Urothelium cell line (cell line): ENCODE results near the gene SERPINI1.
A peak's percentile ranks its signal among the peaks of the same experiment; 100 is the strongest.

Experiments used
- DNase-seq: peaks from one replicate; pipeline ENCODE4 v3.0.0; 2011; ENCODE audit warnings: low spot score, mixed read lengths
- FAIRE-seq: peaks from 2 replicates; lab custom pipeline; 2011; peaks lifted over from hg19 to GRCh38; lab: Jason Lieb, UNC

The SERPINI1 gene

GRCh38 chr3:167735233-167736138, at the start of gene SERPINI1:
SERPINI1 (plus strand) TSS chr3:167735721; CDS start chr3:167789129, 53,408 bp downstream.
- FAIRE-seq (no peak), DNase-seq (peak; percentile 74)

GRCh38 chr3:167691366-167691765, 44.2 kb upstream of the SERPINI1 start:
- DNase-seq (no peak), FAIRE-seq (no peak)

GRCh38 chr3:167694121-167694520, 41.4 kb upstream of the SERPINI1 start:
- DNase-seq: no peak
- no peak for FAIRE-seq

- FAIRE-seq (no peak), DNase-seq (no peak)
Measured at GRCh38 chr3:167700046-167700445, 35.5 kb upstream of the SERPINI1 start.

- DNase-seq: no peak
- no peak for FAIRE-seq
Measured at GRCh38 chr3:167700926-167701325, 34.6 kb upstream of the SERPINI1 start.

- no peak for FAIRE-seq
- DNase-seq: no peak
Measured at GRCh38 chr3:167705840-167706239, 29.7 kb upstream of the SERPINI1 start.

DNA sequence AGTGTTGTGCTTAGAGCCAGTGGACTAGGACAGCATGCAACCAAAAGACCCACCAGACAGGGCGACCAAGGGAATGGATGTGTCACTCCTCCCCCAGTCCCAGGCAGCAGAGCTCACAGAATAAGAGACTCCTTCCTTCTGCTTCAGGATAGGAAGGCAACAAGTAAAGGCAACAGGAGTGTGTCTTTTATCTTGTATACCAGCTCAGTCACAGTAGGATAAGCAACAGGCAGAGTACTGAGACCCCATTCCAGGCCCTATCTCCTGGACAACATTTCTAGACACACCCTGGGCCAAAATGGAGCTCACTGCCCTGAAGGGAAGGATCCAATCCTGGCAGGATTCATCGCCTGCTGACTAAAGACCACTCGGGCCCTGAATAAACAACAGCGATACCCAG, 25.8 kb upstream of the SERPINI1 start:
- FAIRE-seq (no peak), DNase-seq (no peak)

DNA sequence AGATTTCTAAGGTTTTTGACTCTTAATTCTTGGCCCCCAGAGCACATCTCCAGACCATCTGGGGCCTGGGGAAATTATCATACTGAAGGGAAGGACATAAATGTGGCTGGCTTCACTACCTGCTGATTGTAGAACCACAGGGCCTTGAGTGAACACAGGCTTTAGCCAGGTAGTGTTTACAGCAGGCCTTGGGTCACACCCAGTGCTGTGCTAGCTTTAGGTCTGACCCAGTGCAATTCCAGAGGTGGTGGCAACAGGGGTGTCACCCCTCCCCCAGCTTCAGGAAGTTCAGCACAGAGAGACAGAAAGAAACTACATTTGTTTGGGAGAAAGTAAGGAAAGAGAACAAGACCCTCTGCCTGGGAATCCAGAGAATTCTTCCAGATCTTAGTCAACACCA, 25.0 kb upstream of the SERPINI1 start:
- FAIRE-seq (no peak), DNase-seq (no peak)

DNA sequence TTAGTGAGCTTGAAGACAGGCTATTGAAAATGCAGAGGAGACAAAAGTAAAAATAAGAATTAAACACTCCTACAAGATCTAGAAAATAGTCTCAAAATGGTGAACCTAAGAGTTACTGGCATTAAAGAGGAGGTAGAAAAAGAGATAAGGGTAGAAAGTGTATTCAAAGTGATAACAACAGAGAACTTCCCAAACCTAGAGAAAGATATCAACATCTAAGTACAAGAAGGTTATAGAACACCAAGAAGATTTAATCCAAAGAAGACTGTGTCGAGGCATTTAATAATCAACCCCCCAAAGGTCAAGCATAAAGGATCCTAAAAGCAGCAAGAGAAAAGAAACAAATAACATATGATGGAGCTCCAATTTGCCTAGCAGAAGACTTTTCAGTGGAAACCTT, 24.1 kb upstream of the SERPINI1 start:
- FAIRE-seq: no peak

GRCh38 chr3:167712445-167712844, 23.1 kb upstream of the SERPINI1 start:
- no peak for DNase-seq
- no peak for FAIRE-seq

More for the DNA sequence above, 24.1 kb upstream of the SERPINI1 start:
- no peak for DNase-seq

GRCh38 chr3:167714871-167715270, 20.6 kb upstream of the SERPINI1 start:
- DNase-seq (no peak), FAIRE-seq (no peak)

GRCh38 chr3:167716920-167717319, 18.6 kb upstream of the SERPINI1 start:
- FAIRE-seq: no peak
- DNase-seq: no peak

- DNase-seq (no peak), FAIRE-seq (no peak)
Measured at GRCh38 chr3:167718582-167718981, 16.9 kb upstream of the SERPINI1 start.

DNA sequence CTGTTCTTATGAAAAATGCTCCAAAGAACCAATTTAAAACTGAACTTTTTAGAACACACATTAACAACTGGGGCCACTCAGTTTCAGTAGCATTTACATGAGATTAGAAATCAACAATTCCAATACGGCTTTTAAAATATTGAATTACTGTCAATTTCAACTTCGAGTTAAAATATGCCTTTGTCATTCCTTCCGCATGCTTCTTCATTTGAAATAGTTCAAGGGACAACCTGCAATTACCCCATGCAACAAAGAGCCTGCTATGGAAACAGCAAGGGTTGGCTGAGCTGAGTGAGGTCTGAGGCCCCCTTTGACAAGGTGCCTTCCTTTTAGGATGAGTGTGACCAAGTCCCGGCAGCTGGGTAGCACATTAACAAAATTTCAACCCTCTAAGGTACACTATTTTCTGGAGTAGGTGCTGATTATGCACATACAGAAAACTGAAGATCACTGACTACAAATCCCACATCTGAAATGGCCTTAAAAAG, 12.5 kb upstream of the SERPINI1 start:
- DNase-seq (no peak), FAIRE-seq (no peak)

DNA sequence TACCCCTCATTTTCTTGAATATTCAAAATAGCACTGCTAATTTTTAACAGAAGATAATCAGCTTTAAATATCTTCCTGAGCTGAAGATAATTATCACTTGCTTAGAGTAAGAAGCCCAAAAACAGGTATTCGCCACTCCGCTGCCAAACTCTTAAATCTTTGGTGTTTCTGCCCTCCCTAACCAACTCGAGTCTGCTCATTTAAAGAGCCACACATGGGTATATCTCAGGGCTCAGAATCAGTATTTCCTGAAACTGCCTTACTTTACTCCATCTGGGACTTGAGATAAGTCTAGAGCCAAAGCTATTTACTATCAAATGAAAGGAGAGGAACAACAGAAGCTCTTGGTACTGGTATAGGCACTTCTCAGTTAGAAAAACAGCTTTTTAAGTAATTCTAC, 11.6 kb upstream of the SERPINI1 start:
- DNase-seq (no peak), FAIRE-seq (no peak)

GRCh38 chr3:167728176-167728575, 7.3 kb upstream of the SERPINI1 start:
- DNase-seq (no peak), FAIRE-seq (no peak)

DNA sequence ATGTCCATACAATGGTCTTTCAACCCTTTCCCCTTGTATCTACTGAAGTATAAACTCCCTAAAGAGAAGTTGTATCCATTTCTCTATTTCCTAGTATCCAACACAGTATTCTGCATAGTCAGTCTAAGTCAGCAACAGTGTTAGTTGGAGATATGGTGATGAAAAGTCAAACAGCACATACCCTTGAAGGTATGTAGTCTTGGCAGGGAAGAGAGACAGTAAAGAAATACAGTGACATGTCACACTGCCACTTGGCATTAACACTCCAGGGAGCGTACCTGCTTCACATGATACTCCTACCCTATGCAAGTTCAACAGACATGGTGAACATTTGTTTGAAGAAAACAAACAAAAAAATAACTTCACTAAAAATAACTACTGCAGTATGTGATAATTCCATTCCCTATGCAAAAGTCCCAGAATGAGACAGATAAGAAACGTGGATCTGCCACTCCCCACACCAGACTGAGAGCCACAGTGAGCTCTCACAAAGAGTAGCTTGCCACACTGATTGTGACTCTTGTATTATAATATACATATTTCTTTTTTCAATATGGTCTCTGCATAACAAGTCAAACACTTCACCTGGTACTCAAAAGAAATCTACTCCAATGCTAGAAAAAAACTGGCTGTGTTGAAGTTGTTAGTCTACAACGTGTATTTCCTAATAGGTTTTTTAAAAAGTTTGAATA, 6.7 kb upstream of the SERPINI1 start:
- FAIRE-seq (no peak), DNase-seq (no peak)

DNA sequence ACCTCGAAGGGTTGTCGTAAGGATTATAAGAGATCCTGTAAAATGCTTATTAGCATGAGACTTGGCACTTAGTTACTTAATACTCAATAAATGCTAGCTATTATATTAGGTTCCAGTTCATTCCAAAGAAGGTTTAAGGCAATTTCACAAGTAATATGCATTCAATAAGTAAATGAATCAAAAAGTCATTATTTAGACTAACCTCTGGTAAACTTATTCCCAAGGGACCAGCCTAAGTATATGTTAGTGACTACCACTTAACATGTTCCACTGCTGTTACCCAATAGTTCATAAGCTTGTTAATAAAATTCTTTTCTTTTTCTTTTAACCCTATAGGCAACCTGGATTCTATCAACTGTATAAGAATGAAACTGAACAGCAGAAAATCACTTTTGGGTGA, 5.9 kb upstream of the SERPINI1 start:
- no peak for DNase-seq

DNA sequence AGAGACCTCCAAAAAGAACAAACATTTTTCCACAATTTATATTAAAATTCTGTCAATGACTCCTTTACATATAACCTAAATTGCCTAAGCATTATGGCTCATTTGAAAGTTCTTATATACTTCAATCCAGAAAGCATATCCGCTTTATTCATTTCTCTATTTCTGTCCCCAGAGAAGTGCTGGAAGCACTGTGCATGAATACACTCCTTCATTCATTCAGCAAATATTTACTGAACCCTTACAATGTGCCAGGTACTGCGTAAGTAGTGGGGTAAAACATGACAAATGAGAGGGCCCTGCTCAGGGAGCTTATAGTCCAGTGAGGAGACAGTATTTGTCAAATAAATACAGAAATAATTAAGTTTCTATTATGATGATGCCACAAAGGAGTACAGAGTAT, 4.1 kb upstream of the SERPINI1 start:
- FAIRE-seq (no peak), DNase-seq (no peak)

More for the DNA sequence above, 5.9 kb upstream of the SERPINI1 start:
- no peak for FAIRE-seq

DNA sequence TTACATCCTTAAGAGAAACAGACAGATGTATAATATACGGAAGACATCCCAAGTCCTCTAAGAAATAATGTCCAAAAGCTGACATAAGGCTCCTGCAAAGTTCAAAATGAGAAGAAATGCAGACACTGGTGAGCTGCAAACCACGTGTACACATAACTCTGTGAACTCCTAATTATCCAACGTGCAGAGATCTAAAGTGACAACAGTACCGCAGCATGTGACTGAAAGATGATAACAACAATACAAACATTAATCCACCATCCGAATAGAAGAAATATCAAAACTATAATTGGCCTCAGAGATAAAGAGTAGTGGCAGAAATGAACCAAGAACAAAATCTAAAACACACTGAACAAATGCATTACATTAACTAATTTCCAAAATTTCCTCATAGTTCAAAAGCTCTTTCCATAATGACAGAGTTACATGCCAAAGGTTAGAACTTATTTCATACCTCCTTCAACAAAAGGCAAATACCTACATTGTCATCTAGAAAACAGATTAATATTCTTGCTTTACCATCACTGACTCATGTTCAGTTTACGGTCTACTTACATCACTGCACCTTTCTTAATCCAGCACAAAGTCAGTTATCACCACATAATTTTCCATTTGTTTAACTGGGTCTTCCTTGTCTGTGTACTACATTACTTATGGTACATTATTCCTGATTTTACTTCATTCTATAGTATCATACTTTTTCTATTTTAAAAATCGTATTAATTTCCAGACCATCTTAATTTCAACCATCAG, 3.0 kb upstream of the SERPINI1 start:
- no peak for FAIRE-seq

DNA sequence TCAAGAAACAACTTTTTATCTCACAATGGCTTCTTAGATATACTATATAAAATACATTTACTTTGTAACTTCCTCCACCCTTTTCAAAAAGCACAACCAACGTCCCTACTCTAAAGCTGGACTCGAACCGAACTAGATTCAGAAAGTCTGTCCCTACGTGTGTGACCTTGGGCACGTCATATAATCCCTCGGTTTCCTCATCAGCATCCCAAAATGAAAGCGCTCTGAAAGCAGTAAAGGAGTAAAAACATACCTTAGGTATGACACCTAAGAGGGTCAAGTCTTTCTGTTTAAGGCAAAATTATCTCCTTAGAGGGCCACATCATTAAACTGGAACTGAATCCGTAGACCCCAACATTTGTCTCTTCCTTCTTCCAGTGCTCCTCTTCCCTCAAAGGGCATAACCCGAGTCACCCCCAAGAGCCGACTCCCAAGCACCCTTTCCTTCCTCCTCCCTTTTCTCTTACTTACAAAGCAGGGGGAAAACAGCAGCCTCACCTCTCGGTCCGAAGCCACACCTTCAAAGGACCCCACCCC, 1.5 kb upstream of the SERPINI1 start:
- FAIRE-seq (no peak), DNase-seq (no peak)

More for the DNA sequence above, 3.0 kb upstream of the SERPINI1 start:
- DNase-seq: no peak
